ENCODE results near the gene C11orf97.
"Not testable (repeated sequence)": the region's sequence is repeated elsewhere in the genome, so short reads cannot be mapped to it uniquely, and the experiment has no call there.

C11orf97 gene

DNA sequence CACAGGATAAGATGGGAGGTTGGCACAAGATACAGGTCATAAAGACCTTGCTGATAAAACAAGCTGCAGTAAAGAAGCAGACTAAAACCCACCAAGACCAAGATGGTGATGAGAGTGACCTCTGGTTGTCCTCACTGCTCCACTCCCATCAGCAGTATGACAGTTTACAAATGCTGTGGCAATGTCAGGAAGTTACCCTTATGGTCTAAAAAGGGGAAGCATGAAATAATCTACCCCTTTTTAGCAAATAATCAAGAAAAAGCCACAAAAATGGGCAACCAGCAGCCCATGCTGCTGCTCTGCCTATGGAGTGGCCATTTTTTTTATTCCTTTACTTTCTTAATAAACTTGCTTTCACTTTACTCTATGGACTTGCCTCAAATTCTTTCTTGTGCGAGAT, 46.2 kb downstream of the C11orf97 start:
- DNase-seq: no peak

DNA sequence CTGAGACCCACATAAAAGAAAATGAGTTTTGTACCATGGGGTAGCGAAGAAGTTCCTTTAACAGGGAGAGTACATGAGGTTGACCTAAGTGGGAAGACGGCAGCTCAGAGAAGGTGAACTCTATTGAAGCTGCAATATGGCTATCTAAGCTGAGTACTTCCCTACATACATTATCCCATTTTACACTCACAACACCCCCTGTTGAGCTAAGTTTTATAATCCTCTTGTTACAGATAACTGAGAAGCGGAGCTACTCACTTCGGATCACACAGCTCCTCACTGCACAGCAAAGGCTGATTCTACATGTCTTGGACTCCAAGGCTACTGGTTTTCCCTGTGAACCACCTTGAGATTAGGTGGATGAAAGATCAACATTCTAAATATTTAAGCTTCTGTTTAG, 46.7 kb downstream of the C11orf97 start:
- DNase-seq: no peak

GRCh38 chr11:94559361-94559760, 47.1 kb downstream of the C11orf97 start:
- DNase-seq: no peak

DNA sequence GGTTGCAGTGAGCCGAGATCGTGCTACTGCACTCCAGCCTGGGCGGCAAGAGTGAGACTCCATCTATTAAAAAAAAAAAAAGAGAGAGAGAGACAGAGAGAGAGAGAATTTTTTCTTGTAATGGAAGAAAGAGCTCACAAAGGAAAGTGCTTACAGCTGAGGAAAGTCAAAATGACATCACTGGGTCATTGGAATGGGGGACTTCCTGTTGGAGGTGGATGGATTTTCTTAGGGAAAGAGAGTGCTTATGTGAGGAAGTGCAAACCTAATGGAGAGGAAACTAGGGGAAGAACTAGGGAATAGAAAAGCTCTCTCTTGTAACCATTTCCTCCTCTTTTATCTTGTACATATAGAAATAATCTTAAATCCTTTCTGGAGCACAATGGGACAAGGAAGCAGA, 48.6 kb downstream of the C11orf97 start:
- DNase-seq: no peak

GRCh38 chr11:94563176-94563847, 51.1 kb downstream of the C11orf97 start:
- no peak for DNase-seq

DNA sequence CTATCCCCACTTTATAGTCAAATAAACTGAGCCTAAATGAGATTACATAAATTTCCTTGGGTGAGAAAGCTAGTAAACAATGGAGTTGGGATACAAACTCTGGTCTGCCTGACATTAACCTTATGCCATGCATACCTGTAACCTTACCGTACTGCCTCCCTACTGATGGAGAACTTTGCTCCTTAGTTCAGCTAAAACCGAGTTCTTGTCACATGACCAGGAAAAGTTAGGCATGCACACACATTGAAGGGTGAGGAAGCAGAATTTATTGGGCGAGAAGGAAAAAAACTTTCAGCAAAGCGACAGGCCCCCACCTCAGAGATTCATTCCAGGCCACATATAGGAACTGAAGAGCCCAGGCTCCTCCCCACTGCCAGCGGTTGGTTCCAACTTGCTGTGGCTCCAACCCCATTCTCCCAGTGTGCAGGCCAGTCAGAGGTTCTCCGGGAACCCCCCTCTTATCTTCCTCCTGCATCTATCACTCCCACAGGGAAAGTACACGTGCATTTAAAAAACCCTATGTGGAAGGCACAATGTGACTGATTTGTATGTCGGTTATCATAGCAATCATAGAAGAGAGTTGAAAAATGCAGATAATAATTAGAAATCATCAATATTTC, 51.7 kb downstream of the C11orf97 start:
- no peak for DNase-seq

- DNase-seq: no peak
These were observed 55.0 kb downstream of the C11orf97 start, which contains the start of gene PIWIL4 for GRCh38 chr11:94567181-94567670. Gene PIWIL4, plus strand, starts transcription at chr11:94567368. Its CDS starts 151 bp downstream, at chr11:94567519.

DNA sequence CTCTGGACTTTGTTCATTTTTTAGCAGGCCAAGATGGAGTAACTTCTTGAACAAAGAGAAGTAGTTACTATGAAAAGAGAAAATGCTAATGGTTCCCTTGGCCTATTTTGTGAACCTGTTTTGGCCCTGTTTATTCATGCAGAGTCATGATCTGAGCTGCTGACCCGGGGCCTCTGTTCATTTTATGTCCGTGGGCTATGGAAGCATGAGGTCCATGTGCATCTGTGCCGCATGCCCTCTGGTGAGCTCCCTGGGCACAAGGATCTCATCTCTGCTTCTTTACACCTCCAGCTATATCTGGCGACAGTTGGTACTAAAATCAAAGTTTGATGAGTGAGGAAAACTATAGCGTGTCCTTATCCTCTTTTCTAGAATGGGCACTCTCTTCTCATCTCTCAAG, 55.9 kb downstream of the C11orf97 start:
- no peak for DNase-seq

DNA sequence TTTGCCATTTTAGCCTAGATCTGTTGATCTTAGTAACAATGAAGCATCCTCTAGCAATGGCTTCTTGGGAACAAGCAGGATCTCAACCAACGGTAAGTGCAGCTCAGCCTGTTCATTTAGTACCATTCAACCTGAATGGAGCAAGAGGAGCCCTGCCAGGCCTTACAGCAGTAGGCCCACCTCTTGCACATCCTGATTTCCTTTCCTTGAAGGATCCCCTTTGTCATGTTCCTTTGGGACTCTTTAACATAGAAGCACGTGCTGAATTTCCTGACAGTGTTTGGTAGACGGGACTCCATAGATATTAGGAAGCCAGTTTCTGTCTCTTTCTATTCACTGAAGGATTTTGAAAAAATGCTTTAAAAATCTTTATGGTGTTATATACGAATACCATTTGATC, 56.5 kb downstream of the C11orf97 start:
- no peak for DNase-seq

DNA sequence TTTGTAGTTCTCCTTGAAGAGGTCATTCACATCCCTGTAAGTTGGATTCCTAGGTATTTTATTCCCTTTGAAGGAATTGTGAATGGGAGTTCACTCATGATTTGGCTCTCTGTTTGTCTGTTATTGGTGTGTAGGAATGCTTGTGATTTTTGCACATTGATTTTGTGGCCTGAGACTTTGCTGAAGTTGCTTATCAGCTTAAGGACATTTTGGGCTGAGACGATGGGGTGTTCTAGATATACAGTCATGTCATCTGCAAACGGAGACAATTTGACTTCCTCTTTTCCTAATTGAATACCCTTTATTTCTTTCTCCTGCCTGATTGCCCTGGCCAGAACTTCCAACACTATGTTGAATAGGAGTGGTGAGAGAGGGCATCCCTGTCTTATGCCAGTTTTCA, 60.7 kb downstream of the C11orf97 start:
- DNase-seq: not testable (repeated sequence)

DNA sequence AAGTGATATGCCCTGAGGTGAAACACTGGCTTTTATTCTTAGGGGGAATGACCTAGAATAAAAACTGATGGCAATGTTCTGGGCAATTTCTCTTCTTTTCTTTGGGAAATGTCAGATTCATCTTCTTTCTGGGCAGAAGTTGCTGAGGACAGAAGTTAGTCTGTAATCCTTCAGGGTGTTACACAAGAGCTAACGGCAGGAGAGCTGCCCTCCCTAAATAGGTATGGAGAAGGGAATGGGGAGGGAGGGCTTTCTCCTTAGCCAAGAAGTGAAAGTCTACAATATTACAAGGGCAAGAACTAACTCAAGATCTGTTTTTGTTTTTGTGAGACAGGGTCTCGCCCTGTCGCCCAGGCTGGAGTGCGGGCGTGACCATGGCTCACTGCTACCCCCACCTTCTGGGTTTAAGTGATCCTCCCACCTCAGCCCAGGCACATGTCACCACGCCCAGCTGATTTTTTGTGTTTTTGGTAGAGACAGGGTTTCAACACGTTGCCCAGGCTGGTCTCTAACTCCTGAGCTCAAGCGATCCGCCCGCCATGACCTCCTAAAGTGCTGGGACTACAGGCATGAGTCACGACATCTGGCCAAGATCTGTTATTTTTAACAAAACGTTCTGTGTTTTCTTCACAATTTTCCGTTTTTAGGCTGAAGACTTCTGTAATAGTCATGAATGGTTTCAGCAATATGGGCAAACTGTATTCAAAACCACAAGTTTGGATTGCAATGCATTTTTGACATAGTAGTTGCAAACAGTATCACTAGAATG, 62.1 kb downstream of the C11orf97 start:
- DNase-seq: no peak

- DNase-seq: no peak
These were observed 64.0 kb downstream of the C11orf97 start for GRCh38 chr11:94576306-94576705.

GRCh38 chr11:94577841-94578240, 65.6 kb downstream of the C11orf97 start:
- DNase-seq: no peak
